Nucleus accumbens (tissue), 56 donors: Measurements from ENCODE around the gene LPCAT3.
A peak's percentile ranks its signal among the peaks of the same experiment; 100 is the strongest.
"Not testable (repeated sequence)": the region's sequence is repeated elsewhere in the genome, so short reads cannot be mapped to it uniquely, and the experiment has no call there.

Source experiments
- DNase-seq, 56 donors: peaks; one replicate each; lab custom pipeline; 2025; lab: John Stamatoyannopoulos, UW

LPCAT3 gene

GRCh38 chr12:7018350-7019042 lies at the start of gene LPCAT3:
Gene LPCAT3 (minus strand): TSS chr12:7018476. CDS start chr12:7018424, 52 bp downstream.
- peak; percentile 64 to 99 (median 96) for DNase-seq

- DNase-seq, result no peak
Measured at GRCh38 chr12:7067096-7067495, 48.8 kb upstream of the LPCAT3 start.

GRCh38 chr12:7066596-7066995 lies 48.3 kb upstream of the LPCAT3 start:
- DNase-seq, result no peak

GRCh38 chr12:7065073-7065623 lies 46.9 kb upstream of the LPCAT3 start:
- no peak for DNase-seq

GRCh38 chr12:7064516-7064915 lies 46.2 kb upstream of the LPCAT3 start:
- DNase-seq, result no peak

GRCh38 chr12:7061596-7061995 lies 43.3 kb upstream of the LPCAT3 start:
- DNase-seq, result no peak

GRCh38 chr12:7061138-7061537 lies 42.9 kb upstream of the LPCAT3 start:
- no peak for DNase-seq

GRCh38 chr12:7060353-7060954 lies 42.2 kb upstream of the LPCAT3 start, which contains the start of gene C1S:
Gene C1S (plus strand): TSS chr12:7060718. CDS start chr12:7061913, 1,195 bp downstream.
- DNase-seq, result peak in 13 of 56 donors; percentile 2 to 18 (median 7)

GRCh38 chr12:7059780-7060179 lies 41.5 kb upstream of the LPCAT3 start:
- no peak for DNase-seq

GRCh38 chr12:7058850-7059395 lies 40.6 kb upstream of the LPCAT3 start:
- DNase-seq, result no peak

- DNase-seq, result no peak
Measured at GRCh38 chr12:7058163-7058845, 40.0 kb upstream of the LPCAT3 start.

GRCh38 chr12:7055736-7056135 lies 37.5 kb upstream of the LPCAT3 start:
- not testable (repeated sequence) for DNase-seq

GRCh38 chr12:7054925-7055324 lies 36.6 kb upstream of the LPCAT3 start:
- no peak for DNase-seq

- not testable (repeated sequence) for DNase-seq
Measured at GRCh38 chr12:7049973-7050372, 31.7 kb upstream of the LPCAT3 start.

GRCh38 chr12:7049445-7049951 lies 31.2 kb upstream of the LPCAT3 start:
- DNase-seq, result not testable (repeated sequence)

- DNase-seq, result no peak
Measured at GRCh38 chr12:7047306-7047705, 29.0 kb upstream of the LPCAT3 start.

- DNase-seq, result no peak
Measured at GRCh38 chr12:7046383-7047105, 28.3 kb upstream of the LPCAT3 start.

- DNase-seq, result no peak
Measured at GRCh38 chr12:7045913-7046312, 27.6 kb upstream of the LPCAT3 start.

- no peak for DNase-seq
Measured at GRCh38 chr12:7042842-7043241, 24.6 kb upstream of the LPCAT3 start.

GRCh38 chr12:7039403-7039802 lies 21.1 kb upstream of the LPCAT3 start:
- no peak for DNase-seq
